ENCODE data around the gene VARS2.
"Not testable (repeated sequence)": the region's sequence is repeated elsewhere in the genome, so short reads cannot be mapped to it uniquely, and the experiment has no call there.

Gene VARS2

DNA sequence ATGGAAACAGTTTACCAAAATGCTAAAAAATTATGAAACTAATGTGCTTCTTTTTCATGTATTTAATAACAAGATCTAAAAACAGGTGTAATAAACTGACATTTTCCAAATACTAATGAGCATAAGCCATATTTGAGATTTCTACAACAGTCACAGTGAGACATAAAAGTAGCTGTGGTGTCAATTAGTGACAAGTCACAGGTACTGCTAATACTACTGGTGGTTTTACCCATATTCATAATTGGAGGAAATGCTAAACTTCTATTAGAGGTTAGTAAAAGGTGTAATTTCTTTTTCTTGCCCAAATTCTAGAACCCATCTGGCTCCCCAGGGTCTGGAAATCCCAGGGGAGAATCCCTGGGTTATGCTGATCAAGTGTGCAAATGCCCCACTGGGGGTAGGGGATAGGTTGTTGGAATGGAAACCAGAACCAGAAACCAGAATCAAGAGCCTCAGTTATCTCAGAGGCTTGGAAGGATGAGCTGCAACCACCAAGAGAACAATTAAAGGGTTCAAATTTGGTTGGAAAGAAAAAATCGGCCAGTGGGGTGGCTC is 13.1 kb upstream of the VARS2 start:
- DNase-seq, result no peak

DNA sequence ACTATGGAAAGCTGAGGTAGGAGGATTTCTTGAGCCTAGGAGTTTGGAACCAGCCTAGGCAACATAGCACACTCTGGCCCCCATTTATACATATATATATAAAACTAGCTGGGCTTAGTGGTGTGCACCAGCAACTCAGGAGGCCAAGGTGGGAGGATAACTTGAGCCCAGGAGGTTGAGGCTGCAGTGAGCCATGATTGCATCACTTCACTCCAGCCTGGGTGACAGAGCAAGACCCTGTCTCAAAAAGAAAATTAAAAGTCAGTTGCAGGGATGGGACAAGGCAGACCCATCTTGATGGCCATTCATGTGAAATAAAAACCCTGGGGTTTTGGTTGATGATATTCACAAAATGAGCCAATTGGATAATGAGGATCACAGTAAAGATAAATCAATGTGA is 12.6 kb upstream of the VARS2 start:
- DNase-seq, result no peak

DNA sequence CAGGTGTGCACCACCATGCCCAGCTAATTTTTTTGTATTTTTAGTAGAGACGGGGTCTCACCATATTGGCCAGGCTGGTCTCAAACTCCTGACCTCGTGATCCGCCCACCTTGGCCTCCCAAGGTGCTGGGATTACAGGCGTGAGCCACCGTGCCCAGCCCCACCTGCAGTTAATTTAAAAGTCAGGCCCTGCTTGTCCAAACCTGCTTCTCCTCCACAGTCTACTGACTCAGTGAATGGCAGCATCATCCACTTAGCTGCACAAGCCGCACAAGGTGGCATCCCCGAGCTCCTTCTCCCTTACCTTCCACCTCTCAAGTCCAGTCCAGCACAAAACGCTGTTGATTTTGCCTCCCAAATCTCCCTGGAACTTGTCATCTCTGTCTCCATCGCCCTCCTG is 11.8 kb upstream of the VARS2 start:
- not testable (repeated sequence) for DNase-seq

DNA sequence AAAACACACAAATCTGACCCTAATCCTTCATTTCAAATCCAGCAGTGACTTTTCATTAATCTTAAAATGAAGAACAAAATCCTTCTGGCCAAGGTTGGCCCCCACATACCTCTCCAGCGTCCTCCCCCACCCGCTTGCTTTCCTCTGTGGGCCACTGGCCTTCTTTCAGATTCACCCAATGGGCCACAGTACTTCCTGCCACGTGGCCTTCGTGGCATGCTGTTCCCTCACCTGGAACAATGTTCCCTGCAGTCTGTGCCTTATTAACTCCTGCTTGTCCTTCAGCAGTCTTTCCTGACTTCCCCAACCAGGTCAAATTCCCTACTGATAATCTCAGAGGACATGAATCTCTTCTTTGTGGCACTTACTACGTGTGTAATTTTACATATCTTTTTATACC is 11.3 kb upstream of the VARS2 start:
- DNase-seq, result no peak

DNA sequence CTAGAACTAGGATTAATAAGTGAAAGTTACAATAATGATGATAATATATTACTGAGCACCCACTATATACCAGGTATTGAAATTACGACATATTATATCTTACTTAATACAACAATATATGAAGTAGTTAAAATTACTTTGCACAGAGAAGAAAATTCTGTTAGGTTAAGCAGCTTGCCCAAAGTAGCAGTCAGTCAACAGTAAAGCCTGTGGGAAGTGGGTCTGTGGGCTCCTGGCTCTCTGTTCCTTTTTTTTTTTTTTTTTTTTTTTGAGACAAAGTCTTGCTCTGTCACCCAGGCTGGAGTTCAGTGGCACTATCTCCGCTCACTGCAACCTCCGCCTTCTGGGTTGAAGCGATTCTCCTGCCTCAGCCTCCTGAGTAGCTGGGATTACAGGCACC is 10.8 kb upstream of the VARS2 start:
- no peak for DNase-seq

DNA sequence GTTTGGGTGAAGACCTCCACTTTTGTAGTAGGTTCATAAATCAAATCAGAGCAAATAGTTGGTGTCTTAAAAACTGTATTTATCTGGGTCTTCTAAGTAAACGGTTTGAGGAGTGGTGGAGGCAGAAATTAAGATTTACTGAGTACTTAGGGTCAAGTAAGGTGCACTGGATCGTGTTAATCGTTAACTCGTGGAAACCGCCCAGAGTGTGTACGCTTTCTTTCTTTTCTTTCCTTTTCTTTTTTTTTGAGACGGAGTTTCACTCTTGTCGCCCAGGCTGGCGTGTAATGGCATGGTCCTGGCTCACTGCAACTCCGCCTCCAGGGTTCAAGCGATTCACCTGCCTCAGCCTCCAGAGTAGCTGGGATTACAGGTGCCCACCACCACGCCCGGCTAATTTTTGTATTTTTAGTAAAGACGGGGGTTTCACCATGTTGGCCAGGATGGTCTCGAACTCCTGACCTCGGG is 6.7 kb upstream of the VARS2 start:
- not testable (repeated sequence) for DNase-seq

DNA sequence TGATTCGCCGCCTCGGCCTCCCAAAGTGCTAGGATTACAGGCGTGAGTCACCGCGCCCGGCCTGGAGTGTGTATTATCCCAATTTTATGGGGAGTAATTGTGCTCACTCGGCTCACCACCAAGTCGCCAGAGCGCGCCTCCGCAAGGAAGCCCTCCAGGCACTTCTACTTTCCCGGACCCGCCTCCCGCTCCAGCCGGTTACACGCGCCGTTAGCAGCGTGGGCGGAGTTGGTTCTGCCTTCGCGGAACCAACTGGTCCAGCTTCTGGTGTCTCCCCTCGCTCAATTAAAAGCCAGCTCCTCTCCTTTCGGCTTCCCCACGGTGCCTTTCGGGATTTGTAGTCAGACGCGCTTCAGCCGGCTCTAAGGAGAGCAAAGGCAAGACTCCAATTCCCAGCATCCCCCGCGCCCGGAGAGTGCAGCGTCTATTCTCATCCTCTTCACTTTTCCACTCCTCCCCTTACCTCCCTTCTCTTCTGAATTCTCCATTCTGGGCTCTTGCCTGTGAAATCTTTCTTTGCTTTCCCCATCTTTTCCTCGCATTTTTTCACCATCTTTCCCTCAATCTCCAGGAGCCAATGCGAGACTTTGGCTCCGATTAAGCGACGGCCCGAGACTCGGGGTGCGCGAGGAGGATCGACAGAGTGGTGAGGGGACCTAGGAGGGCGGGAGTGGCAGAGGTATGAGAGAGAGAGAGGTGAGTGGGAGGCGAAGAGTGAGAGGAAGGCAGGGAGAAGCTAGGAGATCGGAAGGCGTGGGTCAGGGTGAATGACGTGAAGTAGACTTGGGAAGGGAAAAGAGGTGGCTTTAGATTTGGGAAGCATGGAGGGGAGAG is 6.1 kb upstream of the VARS2 start, which contains the start of gene GTF2H4:
Gene GTF2H4, plus strand, starts transcription at position 450 of the 834 bp plus-strand sequence.
- peak; percentile 92 for DNase-seq

DNA sequence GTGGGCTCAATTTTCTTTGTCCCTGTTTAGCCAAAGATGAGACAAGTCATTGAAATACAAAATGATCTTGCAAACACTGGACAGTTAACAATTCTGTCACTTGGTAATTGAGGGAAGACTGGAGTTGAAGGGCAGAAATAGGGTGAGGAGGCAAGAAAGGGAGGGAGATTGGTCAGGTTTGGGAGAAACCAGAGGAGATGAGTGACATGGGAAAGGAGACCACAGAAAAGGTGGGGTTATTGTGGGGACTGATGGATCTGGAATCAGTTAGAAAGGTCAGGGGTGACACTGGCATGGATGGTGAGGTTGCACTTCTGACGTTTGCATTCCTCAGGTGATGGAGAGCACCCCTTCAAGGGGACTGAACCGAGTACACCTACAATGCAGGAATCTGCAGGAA is 5.3 kb upstream of the VARS2 start:
- DNase-seq, result no peak

DNA sequence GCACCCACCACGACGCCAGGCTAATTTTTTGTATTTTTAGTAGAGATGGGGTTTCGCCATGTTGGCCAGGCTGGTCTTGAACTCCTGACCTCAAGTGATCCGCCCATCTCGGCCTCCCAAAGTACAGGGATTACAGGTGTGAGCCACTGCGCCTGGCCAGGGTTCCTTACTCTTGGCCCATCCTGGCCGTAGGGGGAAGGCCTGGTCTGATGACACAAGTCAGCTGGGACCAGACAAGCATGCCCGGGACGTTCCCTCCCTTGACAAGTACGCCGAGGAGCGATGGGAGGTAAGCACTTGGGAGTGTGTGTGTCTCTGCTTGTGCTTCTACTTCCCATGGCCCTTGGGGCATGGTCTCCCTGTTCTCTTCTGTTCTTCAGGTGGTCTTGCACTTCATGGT is 3.6 kb upstream of the VARS2 start:
- not testable (repeated sequence) for DNase-seq

DNA sequence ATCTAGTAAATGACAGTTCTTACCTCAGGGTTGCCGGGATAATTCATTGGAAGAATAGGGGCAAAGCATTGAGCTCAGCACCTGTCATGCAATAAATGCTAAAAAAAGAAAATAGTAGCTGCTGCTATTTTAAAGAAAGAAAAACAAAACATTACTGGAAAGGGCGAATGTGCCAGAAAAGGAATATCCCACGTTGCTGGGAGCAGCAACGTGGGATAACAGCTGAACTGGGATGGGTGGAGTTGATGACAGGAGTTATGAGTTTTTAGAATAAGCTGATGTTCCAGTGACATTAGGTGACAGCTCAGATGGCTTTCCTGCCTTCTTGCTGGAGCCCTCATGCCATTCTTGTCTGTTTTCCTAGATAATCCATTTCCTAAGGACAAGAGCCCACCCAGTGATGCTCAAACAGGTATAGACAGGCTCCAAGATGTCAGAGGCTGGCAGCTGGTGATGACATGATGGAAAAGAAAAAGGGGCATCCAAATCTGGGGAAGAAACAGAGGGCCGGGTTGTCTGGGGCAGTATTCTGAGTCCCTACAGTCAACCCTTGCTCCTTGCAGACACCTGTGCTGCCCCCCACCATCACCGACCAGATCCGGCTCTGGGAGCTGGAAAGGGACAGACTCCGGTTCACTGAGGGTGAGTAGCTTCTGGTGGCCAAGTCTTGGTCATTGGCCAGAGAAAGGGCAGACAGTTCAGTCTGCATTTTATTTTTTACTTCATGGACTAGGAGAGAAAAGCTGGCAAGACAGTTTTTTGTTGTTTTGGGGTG is 1.1 kb upstream of the VARS2 start:
- DNase-seq, result no peak

DNA sequence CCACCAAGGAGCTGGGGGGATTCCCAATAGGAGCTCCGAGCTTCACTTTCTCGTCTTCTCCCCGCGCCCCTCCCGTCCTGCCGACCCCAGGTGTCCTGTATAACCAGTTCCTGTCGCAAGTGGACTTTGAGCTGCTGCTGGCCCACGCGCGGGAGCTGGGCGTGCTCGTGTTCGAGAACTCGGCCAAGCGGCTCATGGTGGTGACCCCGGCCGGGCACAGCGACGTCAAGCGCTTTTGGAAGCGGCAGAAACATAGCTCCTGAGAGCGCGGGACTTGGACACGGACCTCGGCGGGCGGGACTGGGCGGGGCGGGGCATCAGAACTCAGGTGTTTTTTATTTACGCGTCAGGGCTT is 340 bp upstream of the VARS2 start:
- no peak for DNase-seq

DNA sequence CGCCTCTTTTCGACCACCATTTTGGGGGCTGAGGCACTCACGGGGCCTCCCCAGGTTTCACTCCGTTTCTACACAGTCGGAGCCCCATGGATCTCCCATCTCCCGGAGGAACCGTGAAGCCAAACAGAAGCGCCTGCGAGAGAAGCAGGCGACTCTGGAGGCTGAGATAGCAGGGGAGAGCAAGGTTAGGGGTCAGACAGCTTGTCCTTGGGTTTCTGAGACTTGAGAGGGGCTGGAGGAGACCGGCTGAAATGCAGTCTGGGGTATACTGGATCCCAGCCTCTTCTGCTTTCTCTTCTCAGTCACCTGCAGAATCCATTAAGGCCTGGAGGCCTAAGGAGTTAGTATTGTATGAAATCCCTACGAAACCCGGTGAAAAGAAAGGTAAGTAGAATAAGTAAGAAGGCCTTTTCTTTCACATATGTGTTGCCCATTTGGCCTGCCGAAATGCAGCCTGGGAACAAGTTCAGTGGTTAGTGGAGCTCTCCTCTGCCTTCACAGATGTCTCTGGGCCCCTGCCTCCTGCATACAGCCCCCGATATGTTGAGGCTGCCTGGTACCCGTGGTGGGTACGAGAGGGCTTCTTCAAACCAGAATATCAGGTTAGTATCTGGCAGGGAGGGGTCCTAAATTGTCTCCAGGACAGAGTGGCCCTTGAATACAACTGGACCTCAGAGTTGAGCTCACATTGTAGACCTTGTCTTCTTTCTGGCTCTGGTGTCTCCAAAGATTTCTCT is 984 bp downstream of the VARS2 start:
- no peak for DNase-seq

DNA sequence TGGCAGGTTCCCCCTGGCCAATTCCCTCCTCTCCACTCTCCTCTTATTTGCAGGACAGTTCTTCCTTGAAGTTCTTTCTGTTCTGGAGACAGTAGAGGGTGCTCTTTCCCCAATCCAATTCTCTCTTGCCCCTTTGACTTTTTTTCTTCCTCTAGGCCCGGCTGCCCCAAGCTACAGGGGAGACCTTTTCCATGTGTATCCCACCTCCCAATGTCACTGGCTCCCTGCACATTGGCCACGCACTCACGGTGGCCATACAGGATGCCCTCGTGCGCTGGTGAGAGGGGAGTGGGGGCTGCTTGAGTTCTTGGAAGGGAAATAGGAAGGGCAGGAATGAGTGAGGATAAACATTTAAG is 1.5 kb downstream of the VARS2 start:
- DNase-seq, result no peak

DNA sequence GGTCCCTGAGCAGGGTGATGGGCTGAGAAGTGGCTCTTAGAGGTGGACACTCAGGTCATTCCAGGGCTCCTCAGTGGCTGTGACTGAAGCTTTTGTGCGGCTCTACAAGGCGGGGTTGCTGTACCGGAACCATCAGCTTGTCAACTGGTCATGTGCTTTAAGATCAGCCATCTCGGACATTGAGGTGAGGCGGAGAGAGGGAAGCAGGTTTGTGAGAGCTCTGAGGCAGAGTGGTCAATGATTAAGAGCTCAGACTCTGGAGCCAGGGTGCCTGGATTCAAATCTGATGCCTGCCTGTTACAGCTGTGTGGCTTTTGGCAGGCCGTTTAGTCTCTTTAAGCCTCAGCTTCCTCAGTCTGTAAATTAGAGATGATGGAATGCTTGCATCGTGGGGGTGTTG is 3.0 kb downstream of the VARS2 start:
- no peak for DNase-seq

DNA sequence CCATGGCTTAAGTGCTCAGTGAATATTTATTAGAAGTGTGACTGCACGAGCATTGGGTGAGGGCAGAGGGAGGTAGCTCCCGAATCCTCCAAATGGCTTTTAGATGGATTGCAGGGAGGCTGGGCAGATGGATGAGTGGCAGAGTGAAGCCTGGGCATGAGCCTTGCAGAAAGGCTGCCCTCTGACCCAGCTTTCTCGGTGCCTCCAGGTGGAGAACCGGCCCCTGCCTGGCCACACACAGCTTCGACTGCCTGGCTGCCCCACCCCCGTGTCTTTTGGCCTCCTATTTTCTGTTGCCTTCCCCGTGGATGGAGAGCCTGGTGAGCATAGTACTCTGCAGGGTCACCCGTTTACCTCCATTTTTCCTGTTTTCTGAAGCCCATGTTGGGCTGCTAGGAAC is 3.4 kb downstream of the VARS2 start:
- DNase-seq, result no peak

DNA sequence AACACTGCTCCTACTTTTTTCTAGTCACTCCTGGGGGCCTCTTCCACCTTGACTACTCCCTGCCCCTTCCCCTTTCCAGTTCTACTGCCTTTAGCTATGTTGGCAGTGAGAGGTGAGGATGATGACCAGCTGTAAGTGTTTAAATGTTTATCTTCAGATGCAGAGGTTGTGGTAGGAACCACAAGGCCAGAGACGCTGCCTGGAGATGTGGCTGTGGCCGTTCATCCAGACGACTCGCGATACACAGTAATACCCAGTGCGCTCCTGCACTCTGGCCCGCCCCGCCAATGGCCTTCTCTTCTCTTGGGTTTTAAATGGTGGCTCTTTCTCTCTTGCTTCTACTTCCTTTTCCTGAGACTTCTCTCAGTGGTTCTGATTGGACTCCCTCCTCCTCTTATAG is 4.6 kb downstream of the VARS2 start:
- DNase-seq, result no peak

DNA sequence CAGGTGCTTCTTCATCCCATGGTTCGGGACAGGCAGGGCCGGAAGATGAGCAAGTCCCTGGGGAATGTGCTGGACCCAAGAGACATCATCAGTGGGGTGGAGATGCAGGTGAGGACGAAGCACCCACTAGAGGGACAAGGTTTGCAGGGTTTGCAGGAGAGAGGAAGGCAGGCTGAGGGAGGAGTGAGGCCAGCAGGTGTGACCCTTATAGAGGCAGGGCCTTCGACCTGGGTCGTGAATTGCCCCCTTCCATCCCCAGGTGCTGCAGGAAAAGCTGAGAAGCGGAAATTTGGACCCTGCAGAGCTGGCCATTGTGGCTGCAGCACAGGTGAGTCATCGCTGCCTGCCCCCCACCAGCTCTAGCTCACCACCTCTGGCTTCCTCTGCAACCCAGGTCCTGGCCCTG is 8.4 kb downstream of the VARS2 start:
- no peak for DNase-seq

DNA sequence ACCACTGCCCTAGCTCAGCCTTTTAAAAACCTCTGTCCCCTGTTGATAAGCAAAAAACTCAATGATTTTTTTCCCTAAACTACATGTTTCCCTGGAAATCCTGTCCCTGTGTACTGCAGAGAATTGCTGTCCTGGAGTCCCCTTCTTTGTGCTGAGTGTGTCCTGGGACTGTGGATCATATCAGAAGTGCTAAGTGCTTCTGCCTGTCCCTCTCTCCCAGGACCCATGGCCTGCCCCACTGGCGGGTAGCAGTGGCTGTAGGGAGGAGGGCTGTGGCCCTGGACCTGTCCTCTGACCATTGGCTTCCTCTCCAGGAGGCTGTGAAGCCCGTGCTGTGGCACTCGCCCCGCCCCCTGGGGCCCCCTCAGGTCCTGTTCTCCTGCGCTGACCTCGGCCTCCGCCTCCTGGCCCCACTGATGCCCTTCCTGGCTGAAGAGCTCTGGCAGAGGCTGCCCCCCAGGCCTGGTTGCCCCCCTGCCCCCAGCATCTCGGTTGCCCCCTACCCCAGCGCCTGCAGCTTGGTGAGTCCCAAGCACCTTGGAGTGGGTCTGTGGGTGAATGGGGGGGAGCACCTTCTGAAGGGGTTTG is 10.1 kb downstream of the VARS2 start:
- not testable (repeated sequence) for DNase-seq

DNA sequence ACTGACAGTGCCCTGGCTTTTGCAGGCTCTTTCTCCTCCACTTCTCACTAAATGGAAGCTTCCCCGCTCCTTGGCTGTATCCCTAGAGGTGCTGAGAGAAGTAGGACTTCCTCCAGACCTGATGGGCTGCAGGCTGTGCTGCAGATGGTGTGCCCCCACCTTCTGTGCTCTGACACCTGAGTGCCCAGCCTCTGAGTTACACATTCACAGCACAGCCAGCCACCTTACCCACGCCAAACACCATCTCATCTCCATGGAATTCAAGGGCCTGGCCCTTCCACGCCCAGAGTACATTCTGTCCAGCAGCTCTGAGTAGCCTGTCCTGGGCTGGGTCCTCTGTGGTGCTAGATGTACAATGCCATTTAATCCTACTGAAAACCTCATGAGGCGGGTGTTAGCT is 12.6 kb downstream of the VARS2 start:
- DNase-seq, result no peak

DNA sequence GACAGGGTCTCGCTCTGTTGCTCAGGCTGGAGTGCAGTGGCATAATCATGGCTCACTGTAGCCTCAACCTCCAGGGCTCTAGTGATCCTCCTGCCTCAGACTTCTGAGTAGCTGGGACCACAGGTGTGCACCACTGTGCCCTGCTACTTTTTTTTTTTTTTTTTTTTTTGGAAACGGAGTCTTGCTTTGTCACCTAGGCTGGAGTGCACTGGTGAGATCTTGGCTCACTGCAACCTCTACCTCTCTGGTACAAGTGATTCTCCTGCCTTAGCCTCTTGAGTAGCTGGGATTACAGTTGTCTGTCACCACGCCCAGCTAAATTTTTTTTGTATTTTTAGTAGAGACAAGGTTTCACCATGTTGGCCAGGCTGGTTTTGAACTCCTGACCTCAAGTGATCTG is 13.0 kb downstream of the VARS2 start:
- DNase-seq, result not testable (repeated sequence)

DNA sequence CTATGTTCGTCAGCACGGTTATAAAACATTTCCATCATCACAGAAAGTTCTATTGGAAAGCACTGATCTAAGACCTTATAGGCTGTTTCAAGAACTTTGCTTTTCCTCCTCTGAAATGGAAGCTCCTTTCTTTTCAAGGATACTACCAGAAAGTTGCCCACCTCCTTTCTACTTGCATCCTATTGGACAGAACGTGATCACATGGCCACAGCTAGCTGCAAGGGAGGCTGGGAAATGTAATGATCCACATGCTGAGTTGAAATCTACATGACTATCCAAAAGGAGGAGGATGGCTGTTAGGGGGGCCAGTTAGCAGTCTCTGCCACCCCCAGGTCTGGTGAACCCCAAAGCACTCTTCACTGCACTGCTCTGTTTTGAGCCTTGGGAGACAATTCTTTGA is 14.6 kb downstream of the VARS2 start:
- DNase-seq, result no peak

DNA sequence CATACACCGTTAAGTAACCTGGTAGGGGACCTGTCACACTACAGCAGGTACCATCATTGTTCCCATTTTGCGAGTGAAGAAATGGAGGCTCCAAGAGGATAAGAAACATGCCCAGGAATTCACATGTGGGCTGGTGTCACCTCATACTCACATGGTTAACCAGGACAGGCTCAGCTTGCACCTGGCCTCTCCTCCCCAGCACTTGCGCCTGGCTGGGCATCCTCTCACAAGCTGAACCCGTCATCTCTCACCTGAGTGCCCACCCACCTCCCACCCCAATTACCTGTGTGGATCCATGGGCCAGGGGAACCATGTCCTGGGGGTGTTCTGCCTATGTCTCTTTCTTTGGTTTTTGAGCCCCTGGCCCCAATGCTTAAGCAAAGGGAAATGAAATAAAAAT is 16.5 kb downstream of the VARS2 start:
- DNase-seq, result no peak

DNA sequence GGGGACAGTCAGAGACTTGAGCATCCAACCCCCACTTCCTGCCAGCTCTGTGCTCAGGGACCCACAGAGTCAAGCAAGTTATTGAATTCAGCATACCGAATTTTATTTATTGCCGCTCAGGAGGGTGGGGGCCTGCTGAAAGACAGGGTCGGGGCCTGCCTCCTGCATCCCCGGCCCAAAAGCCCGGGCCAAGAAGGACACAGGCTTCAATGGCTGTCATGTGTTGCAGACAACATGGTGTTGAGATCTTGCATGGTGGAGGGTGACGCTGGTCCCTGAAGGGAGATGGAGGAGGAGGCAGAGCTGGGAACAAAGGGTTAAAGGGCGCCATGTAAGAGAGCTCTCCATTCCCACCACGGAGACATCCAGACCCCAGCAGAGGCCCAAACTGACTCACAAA is 17.2 kb downstream of the VARS2 start:
- DNase-seq, result no peak

All from SIG-M5 (cell line).